C4-2B (cell line): Measurements from ENCODE around the gene SPSB4.

Experiments used
- H3K27ac ChIP-seq: fragments of 450-650 bp; 2 replicates; pipeline ENCODE4 v1.5.1; 2017
- ZFX ChIP-seq: fragments of 450-650 bp; IDR thresholded peaks from 2 replicates; pipeline ENCODE4 v1.6.1; 2017
- TF ChIP-seq, protein P1 (sequence below): fragments of 450-650 bp; conservative IDR thresholded peaks from 2 replicates; pipeline ENCODE4 v1.5.1; 2017; ENCODE audit warnings: mild to moderate bottlenecking

SPSB4 gene

DNA sequence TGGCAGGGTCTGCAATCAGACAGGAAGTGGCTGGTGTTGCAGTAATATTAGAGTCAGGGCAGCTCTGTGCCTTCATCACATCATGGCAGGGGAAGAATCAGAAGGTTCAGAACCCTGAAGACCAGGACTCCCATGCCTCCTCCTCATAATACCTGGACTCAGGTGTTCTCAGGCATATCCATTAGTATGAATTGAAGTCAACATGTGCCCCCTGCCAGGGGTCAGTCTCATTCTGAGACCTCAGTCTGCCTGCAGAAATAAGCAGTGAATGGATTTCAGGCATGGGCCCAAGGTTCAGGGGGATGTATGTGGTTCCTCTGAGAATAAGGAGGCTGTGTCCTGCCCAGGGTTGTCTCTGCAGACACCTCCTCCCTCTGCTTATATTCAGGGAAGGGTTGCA is 74.2 kb downstream of the SPSB4 start:
- no peak overlapping the region for H3K27ac ChIP-seq
- no peak for TF ChIP-seq ZFX
- TF ChIP-seq, protein P1, sequence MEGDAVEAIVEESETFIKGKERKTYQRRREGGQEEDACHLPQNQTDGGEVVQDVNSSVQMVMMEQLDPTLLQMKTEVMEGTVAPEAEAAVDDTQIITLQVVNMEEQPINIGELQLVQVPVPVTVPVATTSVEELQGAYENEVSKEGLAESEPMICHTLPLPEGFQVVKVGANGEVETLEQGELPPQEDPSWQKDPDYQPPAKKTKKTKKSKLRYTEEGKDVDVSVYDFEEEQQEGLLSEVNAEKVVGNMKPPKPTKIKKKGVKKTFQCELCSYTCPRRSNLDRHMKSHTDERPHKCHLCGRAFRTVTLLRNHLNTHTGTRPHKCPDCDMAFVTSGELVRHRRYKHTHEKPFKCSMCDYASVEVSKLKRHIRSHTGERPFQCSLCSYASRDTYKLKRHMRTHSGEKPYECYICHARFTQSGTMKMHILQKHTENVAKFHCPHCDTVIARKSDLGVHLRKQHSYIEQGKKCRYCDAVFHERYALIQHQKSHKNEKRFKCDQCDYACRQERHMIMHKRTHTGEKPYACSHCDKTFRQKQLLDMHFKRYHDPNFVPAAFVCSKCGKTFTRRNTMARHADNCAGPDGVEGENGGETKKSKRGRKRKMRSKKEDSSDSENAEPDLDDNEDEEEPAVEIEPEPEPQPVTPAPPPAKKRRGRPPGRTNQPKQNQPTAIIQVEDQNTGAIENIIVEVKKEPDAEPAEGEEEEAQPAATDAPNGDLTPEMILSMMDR = no peak

DNA sequence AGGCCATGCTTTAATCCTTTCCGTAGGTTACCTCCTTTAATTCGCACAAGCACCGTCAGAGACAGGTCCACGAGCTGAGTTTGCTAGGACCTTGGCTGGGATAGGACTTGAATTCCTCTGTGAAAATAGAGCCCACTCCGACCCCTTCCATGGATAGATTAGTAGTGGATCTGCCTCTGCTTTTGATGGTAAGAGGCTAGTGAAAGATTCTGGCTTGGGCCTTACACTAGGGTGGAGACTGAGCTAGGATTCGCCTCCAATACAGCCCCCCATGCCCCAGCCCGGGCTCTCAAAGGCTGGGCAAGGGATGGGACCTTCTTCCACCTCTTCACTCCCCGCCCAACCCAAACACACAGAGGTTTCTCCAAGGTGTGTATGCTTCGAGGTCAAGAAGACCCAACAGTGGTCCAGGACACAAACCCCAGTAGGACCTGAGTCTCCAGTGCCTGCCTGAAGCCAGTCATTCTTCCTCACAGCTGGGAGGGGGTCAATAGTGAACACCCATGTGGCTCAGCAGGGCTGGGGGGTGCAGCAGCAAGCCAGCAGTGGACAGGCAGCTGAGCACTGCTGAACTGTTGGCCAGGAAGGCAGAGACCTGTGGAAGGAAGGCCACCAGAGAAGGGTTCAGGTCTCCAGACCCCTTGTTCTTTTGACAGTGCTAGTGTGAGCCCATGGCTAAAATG is 75.7 kb downstream of the SPSB4 start:
- no peak overlapping the region for H3K27ac ChIP-seq
- TF ChIP-seq, protein P1 = no peak
- TF ChIP-seq ZFX = no peak

DNA sequence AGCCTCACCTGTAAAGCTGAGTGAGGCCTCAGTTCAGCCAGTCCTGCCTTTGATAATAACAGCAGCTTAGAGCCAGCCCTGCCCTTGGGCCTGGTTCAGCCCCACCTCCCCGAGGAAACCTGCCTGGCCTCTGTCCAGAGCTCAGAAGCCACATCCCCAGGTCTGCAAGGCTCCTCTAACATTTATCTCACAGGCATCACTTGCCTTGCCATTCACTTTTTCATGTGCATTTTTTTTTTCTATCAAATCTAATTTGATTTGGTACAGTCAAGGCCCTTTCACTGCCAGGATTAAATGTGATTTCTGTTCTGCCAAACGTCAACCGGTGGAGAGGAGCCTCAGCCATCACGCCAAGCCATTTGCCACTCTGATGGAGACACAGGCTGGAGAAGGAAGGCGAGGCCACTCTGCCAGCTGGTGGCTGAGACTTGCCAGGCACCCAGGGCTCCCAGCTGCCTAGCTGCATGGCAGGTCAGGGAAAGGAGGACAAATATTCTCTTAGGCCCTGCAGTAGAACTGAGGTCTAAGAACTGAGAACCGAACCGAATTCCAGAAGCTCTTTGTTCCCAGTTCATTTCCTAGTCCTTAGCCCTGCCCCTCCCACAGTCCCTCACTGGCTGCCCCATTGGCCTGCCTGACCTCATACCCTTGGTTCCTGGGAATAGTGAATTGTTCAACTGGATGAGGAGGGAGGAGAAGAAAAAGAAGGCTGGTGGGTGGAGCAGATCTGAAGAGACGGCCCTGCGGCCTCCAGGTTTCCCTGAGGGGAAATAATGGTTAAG is 76.4 kb downstream of the SPSB4 start:
- no peak overlapping the region for H3K27ac ChIP-seq
- TF ChIP-seq ZFX = no peak
- TF ChIP-seq, protein P1 = no peak

DNA sequence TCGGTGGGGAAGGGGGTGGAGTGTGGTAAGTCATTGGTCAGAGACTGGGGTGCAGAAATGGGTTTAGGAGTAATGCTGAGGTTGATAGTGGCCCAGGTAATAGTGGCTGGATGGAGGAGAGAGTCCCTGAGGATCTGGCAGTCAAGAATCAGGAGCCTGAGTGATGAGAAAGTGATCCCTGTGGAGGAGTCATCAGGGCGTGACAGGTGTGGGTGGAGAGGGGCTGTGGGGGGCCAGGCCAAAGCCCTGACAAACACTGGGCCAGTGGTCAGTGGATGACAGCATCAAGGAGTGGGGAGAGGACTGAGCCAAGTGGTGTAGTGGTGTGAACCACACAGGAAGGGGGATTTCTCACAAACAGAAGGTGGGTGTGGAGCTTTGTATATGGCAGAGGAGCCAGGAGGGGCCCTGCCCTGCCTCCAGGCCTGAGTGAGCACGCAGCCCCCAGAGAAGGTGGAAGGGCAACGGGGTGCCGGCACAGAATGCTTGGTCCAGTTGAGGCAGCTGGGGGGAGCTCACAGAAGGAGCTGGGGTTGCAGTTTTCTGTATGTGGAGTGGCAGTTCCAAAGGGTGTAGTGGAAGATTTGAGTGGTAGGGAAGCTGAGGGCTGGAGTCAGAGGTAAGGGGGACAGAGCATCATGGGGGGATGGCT is 77.1 kb downstream of the SPSB4 start:
- no peak overlapping the region for H3K27ac ChIP-seq
- no peak for TF ChIP-seq ZFX
- TF ChIP-seq, protein P1 = no peak

DNA sequence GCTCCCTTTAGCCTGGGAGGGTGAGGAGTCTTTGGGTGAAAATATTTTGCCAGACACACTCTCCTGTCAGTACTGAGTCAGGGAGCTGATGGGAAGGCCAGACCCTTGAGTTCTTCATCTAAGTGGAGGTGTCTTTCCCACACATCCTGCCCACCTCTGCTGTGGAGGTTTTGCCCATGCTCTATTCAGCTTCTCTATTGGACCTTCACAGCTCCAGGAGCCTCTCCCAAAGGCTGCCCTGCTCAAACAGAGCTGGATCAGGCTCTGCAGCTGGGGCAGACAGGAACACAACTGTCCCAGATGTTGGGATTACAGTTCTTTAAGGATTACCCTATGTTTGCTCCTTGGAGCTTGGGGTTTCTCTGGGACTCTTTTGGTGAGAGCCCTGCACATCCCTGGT is 77.9 kb downstream of the SPSB4 start:
- no peak for TF ChIP-seq ZFX
- TF ChIP-seq, protein P1 = no peak
- H3K27ac ChIP-seq = no peak overlapping the region

DNA sequence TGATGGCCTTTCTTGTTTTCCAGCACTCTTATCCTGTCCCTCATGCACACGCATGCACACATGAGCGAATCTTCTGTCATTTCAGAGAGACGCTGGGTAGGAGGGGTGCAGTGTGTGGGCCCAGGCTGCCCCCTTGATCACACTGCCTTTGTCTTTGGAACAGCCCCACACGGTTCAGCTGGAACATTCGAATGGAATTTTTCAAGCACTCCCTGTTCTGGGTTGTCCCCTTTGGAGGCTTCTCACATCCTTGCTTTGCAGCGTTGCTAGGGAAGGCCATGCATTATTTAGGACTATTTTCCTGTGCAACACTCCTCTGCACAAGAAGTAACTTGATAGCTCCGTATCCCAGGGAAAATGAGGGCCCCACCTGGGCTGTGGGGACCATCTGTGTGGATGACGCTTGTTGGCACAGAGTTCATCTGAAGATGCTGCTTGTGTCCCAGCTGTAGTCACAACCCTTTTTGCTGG is 78.4 kb downstream of the SPSB4 start:
- TF ChIP-seq, protein P1 = no peak
- no peak for TF ChIP-seq ZFX

DNA sequence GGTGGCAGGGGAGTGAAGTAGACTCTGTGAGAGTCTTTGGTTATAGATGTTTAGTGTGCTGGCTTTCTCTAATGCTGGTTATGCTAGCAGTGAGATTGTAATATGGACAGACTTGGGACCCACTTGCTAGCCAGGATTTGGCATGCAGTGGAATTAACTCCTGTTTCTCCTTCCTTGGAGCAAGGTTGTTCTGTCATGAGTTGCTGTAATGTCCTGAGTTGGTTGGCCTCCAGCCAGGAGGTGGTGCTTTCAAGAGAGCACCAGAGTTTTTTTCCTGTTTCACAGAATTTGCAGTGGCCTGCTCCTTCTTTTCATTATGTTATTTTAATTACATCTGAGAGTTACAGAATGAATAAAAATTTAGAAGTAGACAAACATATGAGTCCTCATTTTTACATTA is 92.4 kb downstream of the SPSB4 start:
- no peak overlapping the region for H3K27ac ChIP-seq
- TF ChIP-seq, protein P1 = no peak
- no peak for TF ChIP-seq ZFX

More for the DNA sequence above, 78.4 kb downstream of the SPSB4 start:
- H3K27ac ChIP-seq = no peak overlapping the region
